HEK293 (cell line): ENCODE results near the gene MFSD1.

Experiments
- CTCF ChIP-seq: fragments of 450-650 bp; formaldehyde crosslinking; IDR thresholded peaks from 2 replicates; pipeline ENCODE4 v1.5.1; 2016; ENCODE audit warnings: missing biosample characterization, missing genetic modification characterization
- KLF10 ChIP-seq: fragments of 450-650 bp; IDR thresholded peaks from 2 replicates; pipeline ENCODE4 v1.5.1; 2018; ENCODE audit warnings: missing biosample characterization, mild to moderate bottlenecking, missing genetic modification characterization
- MYNN ChIP-seq: fragments of 450-650 bp; formaldehyde crosslinking; IDR thresholded peaks from 2 replicates; pipeline ENCODE4 v1.5.1; 2016; ENCODE audit warnings: missing biosample characterization, missing genetic modification characterization, borderline replicate concordance
- OSR2 ChIP-seq: fragments of 450-650 bp; formaldehyde crosslinking; IDR thresholded peaks from 2 replicates; pipeline ENCODE4 v1.5.1; 2016; ENCODE audit warnings: missing biosample characterization, missing genetic modification characterization
- PRDM10 ChIP-seq: fragments of 450-650 bp; formaldehyde crosslinking; IDR thresholded peaks from 2 replicates; pipeline ENCODE4 v1.5.1; 2016; ENCODE audit warnings: missing biosample characterization, missing genetic modification characterization
- PRDM2 ChIP-seq: fragments of 450-650 bp; formaldehyde crosslinking; IDR thresholded peaks from 2 replicates; pipeline ENCODE4 v1.5.1; 2016; ENCODE audit warnings: missing biosample characterization, missing genetic modification characterization, borderline replicate concordance
- SALL2 ChIP-seq: fragments of 450-650 bp; formaldehyde crosslinking; IDR thresholded peaks from 2 replicates; pipeline ENCODE4 v1.5.0; 2017; ENCODE audit warnings: missing biosample characterization, mild to moderate bottlenecking, missing genetic modification characterization, borderline replicate concordance
- YY1 ChIP-seq: fragments of 450-650 bp; formaldehyde crosslinking; IDR thresholded peaks from 2 replicates; pipeline ENCODE4 v1.5.1; 2018; ENCODE audit warnings: missing biosample characterization, missing genetic modification characterization
- ZNF114 ChIP-seq: fragments of 450-650 bp; formaldehyde crosslinking; IDR thresholded peaks from 2 replicates; pipeline ENCODE4 v1.5.0; 2017; ENCODE audit warnings: missing biosample characterization, missing genetic modification characterization
- ZNF23 ChIP-seq: fragments of 450-650 bp; formaldehyde crosslinking; IDR thresholded peaks from 2 replicates; pipeline ENCODE4 v1.5.1; 2016; ENCODE audit warnings: missing biosample characterization, missing genetic modification characterization, borderline replicate concordance
- ZNF292 ChIP-seq: fragments of 450-650 bp; formaldehyde crosslinking; IDR thresholded peaks from 2 replicates; pipeline ENCODE4 v1.5.1; 2016; ENCODE audit warnings: low read depth, missing biosample characterization, missing genetic modification characterization, borderline replicate concordance
- ZNF639 ChIP-seq: fragments of 450-650 bp; formaldehyde crosslinking; IDR thresholded peaks from 2 replicates; pipeline ENCODE4 v1.5.1; 2016; ENCODE audit warnings: missing biosample characterization, missing genetic modification characterization
- ZNF747 ChIP-seq: fragments of 450-650 bp; formaldehyde crosslinking; IDR thresholded peaks from 2 replicates; pipeline ENCODE4 v1.5.1; 2016; ENCODE audit warnings: missing biosample characterization, missing genetic modification characterization
- ZNF785 ChIP-seq: fragments of 450-650 bp; formaldehyde crosslinking; IDR thresholded peaks from 2 replicates; pipeline ENCODE4 v1.5.1; 2016; ENCODE audit warnings: missing biosample characterization, missing genetic modification characterization

- TF ChIP-seq KLF10 (tag by site-specific recombination): no peak
- TF ChIP-seq ZNF23: no peak
- no peak for TF ChIP-seq CTCF (tag by site-specific recombination)
- TF ChIP-seq ZNF639 (tag by site-specific recombination): no peak
- no peak for TF ChIP-seq MYNN (tag by site-specific recombination)
- TF ChIP-seq PRDM2 (tag by site-specific recombination): no peak
- TF ChIP-seq PRDM10 (tag by site-specific recombination): no peak
- no peak for TF ChIP-seq SALL2 (tag by site-specific recombination)
- no peak for TF ChIP-seq ZNF114
- TF ChIP-seq ZNF747: no peak
- TF ChIP-seq YY1 (tag by site-specific recombination): no peak
- no peak for TF ChIP-seq ZNF292 (tag by site-specific recombination)
- TF ChIP-seq OSR2 (tag by site-specific recombination): no peak
- no peak for TF ChIP-seq ZNF785 (tag by site-specific recombination)
These were observed 36.2 kb upstream of the MFSD1 start for GRCh38 chr3:158765518-158766205.
